D721Med (cell line): ENCODE data around the gene EIF2AK3.
"Not testable (repeated sequence)": the region's sequence is repeated elsewhere in the genome, so short reads cannot be mapped to it uniquely, and the experiment has no call there.

Experiments
- DNase-seq: peaks from one replicate; pipeline ENCODE4 v3.0.0; 2011; ENCODE audit warnings: low spot score; ENCODE audit not compliant: insufficient read length
- FAIRE-seq: peaks from 2 replicates; lab custom pipeline; 2011; peaks lifted over from hg19 to GRCh38; lab: Jason Lieb, UNC
- TF ChIP-seq, protein P1 (sequence below): IDR thresholded peaks from 2 replicates; pipeline ENCODE4 v1.5.1; 2012; ENCODE audit warnings: mild to moderate bottlenecking, control low read depth; ENCODE audit not compliant: insufficient read depth; ENCODE audit errors: missing control alignments

The EIF2AK3 gene

DNA sequence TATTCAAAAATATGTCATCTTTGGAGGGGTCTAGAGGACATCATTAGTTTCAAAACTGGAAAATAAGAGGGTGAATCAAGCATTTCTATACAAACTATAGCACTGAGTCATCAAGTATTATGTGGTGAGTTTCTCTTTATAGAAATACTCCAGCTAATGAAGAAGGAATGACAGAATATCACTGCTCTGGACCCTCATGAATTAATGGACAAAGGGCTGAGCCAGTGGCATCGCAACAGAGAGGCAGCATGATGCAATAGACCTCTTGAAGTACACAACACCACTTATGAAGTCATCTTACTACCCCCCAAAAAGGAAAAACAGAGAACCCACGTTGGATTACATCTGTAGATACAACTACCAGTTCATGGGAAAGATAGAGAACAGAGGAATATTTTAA is 27.4 kb upstream of the EIF2AK3 start:
- TF ChIP-seq, protein P1, sequence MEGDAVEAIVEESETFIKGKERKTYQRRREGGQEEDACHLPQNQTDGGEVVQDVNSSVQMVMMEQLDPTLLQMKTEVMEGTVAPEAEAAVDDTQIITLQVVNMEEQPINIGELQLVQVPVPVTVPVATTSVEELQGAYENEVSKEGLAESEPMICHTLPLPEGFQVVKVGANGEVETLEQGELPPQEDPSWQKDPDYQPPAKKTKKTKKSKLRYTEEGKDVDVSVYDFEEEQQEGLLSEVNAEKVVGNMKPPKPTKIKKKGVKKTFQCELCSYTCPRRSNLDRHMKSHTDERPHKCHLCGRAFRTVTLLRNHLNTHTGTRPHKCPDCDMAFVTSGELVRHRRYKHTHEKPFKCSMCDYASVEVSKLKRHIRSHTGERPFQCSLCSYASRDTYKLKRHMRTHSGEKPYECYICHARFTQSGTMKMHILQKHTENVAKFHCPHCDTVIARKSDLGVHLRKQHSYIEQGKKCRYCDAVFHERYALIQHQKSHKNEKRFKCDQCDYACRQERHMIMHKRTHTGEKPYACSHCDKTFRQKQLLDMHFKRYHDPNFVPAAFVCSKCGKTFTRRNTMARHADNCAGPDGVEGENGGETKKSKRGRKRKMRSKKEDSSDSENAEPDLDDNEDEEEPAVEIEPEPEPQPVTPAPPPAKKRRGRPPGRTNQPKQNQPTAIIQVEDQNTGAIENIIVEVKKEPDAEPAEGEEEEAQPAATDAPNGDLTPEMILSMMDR = no peak
- no peak for FAIRE-seq

DNA sequence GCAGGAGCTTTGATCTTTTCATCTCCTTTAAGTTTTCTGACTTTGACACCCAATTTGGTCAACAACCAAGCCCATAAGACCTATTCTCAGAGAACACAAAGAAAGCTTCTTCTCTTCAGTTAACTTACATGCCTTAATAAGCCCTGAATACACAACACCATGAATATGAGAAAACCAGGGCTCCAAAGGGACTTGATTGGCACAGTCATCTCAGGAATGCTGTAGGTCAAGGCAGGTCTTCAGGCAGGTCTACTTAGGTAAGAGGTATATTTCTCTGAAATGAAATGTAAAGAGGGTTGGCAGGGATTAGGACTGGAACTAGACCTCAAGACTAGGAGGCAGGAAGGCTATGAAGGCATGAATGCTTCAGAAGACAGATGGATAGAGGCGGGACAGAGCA is 24.4 kb upstream of the EIF2AK3 start:
- TF ChIP-seq, protein P1 = no peak
- DNase-seq = no peak
- no peak for FAIRE-seq

More for the DNA sequence above, 27.4 kb upstream of the EIF2AK3 start:
- DNase-seq = no peak

DNA sequence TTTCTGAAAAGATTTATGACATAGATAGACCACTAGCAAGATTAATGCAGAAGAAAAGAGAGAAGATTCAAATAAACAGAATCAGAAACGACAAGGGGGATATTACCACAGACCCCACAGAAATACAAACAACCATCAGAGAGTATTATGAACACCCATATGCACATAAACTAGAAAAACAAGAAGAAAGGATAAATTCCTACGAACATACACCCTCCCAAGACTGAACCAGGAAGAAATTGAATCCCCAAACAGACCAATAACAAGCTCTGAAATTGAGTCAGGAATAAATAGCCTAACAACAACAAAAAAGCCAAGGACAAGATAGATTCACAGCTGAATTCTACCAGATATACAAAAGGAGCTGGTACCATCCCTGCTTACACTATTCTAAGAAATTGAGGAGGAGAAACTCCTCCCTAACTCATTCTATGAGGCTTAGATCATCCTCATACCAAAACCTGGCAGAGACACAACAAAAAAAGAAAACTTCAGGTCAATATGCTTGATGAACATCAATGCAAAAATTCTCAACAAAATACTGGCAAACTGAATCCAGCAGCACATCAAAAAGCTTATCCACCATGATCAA is 18.1 kb upstream of the EIF2AK3 start:
- DNase-seq, FAIRE-seq: not testable (repeated sequence)

GRCh38 chr2:88642278-88642677 is 15.0 kb upstream of the EIF2AK3 start:
- DNase-seq = no peak
- TF ChIP-seq, protein P1 = no peak
- FAIRE-seq = no peak

DNA sequence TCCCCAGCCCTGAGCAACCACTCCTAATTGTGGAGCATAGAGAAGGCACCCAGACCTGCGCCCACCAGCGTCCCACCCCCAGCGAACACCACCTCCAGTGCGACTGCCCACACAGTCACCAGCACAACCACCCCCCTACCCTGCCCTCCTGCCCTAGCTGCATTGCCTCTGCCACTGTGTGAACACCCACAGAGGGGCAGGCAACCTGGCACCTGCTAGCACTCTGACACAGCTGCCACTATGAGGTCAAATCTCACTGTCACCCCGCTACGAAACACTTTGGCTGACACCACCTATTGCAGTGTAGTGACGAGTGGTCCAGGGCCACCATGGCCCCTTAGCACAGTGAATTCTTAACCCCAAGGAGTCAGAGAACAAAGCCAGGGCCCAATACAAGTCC is 14.1 kb upstream of the EIF2AK3 start:
- TF ChIP-seq, protein P1 = no peak
- no peak for FAIRE-seq

GRCh38 chr2:88639865-88640264 is 12.6 kb upstream of the EIF2AK3 start:
- FAIRE-seq (no peak), DNase-seq (no peak)
- TF ChIP-seq, protein P1 = no peak

More for the DNA sequence above, 14.1 kb upstream of the EIF2AK3 start:
- DNase-seq = no peak

- FAIRE-seq (no peak), DNase-seq (no peak)
- TF ChIP-seq, protein P1 = no peak
Measured at GRCh38 chr2:88638743-88639142, 11.5 kb upstream of the EIF2AK3 start.
